ENCODE data around the gene UNG. TPM values are rescaled to one million over a fixed set of nuclear protein-coding genes. Genes with fewer than 3 reads are reported as not detected.

The UNG gene
- total and polyA plus RNA-seq, 9 donors: 13.5 to 34.2 (median 21.5) TPM

DNA sequence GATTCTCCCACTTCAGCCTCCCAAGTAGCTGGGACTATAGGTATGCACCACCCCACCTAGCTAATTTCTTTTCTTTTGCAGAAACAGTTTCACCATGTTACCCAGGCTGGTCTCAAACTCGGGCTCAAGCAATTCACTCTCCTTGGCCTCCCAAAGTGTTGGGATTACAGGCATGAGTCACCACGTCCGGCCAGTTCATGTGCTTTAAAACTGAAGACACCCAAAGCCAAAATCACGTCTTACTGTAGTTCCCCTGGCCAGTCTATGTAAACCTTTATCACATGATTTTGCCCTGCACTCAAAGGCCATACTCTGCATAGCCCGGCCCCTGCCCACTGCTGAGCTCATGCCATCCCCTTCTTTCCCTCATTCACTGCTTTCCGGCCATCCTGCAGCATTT lies 8.6 kb upstream of the UNG start:
- no peaks in the 10 kb centered on the region for H3K27me3 ChIP-seq
- intact Hi-C loops (cut with DNase I): no loop called here
- no peaks in the 10 kb centered on the region for H3K36me3 ChIP-seq
- H3K27ac ChIP-seq: no peak overlapping the region
- H3K4me3 ChIP-seq: no peak overlapping the region
- TF ChIP-seq POLR2A (IDR thresholded peaks at IDR 0.05) (no peak), EP300 (IDR thresholded peaks at IDR 0.05) (no peak)
- TF ChIP-seq, protein P1, sequence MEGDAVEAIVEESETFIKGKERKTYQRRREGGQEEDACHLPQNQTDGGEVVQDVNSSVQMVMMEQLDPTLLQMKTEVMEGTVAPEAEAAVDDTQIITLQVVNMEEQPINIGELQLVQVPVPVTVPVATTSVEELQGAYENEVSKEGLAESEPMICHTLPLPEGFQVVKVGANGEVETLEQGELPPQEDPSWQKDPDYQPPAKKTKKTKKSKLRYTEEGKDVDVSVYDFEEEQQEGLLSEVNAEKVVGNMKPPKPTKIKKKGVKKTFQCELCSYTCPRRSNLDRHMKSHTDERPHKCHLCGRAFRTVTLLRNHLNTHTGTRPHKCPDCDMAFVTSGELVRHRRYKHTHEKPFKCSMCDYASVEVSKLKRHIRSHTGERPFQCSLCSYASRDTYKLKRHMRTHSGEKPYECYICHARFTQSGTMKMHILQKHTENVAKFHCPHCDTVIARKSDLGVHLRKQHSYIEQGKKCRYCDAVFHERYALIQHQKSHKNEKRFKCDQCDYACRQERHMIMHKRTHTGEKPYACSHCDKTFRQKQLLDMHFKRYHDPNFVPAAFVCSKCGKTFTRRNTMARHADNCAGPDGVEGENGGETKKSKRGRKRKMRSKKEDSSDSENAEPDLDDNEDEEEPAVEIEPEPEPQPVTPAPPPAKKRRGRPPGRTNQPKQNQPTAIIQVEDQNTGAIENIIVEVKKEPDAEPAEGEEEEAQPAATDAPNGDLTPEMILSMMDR (IDR thresholded peaks at IDR 0.05): no peak
- peaks cover 3% of the 10 kb centered on the region for H3K4me1 ChIP-seq (ENCODE audit: insufficient read depth)
- 60 to 72% (median 68%) methylated on average over 6 of the region's 6 CpGs for WGBS, 3 donors
- no peaks in the 10 kb centered on the region for H3K9me3 ChIP-seq
- no peak for DNase-seq

DNA sequence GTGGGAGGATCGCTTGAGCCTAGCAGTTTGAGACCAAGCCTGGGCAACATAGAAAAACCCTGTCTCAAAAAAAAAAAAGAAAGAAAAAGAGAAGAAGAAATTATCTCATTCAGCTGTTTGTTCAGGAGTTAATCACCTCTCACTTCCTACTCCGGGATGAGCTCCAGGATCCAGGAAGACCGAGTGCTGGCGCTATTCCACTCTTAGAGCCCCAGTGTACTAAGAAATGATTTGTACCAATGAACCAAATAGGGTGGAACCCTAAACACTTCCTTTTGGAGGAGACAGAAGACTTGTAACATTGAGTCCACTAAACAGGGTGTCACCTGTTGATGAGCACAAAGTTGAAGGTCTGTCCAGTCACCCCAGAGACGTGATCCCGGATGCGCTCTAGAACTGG lies 7.7 kb upstream of the UNG start:
- Histone ChIP-seq H3K4me3 (no peak overlapping the region), H3K27me3 (no peaks in the 10 kb centered on the region), H3K27ac (no peak overlapping the region), H3K36me3 (no peaks in the 10 kb centered on the region), H3K9me3 (no peaks in the 10 kb centered on the region), H3K4me1 (ENCODE audit: insufficient read depth) (peaks cover 3% of the 10 kb centered on the region)
- TF ChIP-seq, protein P1 (IDR thresholded peaks at IDR 0.05): no peak
- TF ChIP-seq POLR2A (IDR thresholded peaks at IDR 0.05): no peak
- no peak for TF ChIP-seq EP300 (IDR thresholded peaks at IDR 0.05)
- 70 to 78% (median 76%) methylated on average over 7 of the region's 7 CpGs for WGBS, 3 donors
- no peak for DNase-seq
- intact Hi-C loops (cut with DNase I): loop anchor here (5.0 to 10.0 kb wide), 5 partner anchors 235 to 525 kb away; partner anchors contain the start of genes ISCU (in 1 of the 4), SART3 (in 1 of the 4) and SSH1 (in 1 of the 4)

DNA sequence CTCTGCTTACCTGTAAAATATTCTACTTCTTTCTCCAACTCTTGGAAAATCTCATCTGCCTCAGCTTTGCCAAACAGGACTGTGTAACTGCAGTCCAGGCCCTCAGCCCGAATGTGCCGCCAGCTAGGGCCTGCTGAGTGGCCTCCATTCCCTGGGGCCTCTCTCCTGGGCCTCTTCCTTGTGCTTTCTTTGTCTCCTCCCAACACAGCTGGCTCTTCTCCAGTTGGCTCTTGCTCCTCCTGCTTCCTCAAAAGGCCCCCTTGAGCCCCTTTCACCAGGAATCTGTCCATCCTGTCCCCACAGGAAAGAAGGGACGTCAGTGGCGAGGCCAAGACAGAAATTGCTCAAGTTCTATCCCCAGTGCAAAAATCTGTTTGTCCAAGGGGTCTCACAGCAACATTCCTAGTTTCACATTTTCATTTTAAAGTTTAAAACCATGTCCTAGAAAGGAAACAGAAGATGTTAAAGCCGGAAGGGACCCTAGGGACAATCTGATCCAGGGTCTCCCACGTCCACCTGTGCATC lies 4.8 kb upstream of the UNG start:
- no peak for DNase-seq
- intact Hi-C loops (cut with DNase I): loop anchor here (5.0 to 10.0 kb wide), 5 partner anchors 238 to 528 kb away; partner anchors contain the start of genes ISCU (in 1 of the 4), SART3 (in 1 of the 4) and SSH1 (in 1 of the 4)
- Histone ChIP-seq H3K27me3 (no peaks in the 10 kb centered on the region), H3K9me3 (no peaks in the 10 kb centered on the region), H3K27ac (peak overlapping the region in 1 of 2 donors; percentile 63), H3K36me3 (no peaks in the 10 kb centered on the region), H3K4me1 (ENCODE audit: insufficient read depth) (peaks cover 6% of the 10 kb centered on the region), H3K4me3 (peak overlapping the region; percentile 48)
- TF ChIP-seq, protein P1 (IDR thresholded peaks at IDR 0.05): no peak
- TF ChIP-seq EP300 (IDR thresholded peaks at IDR 0.05) (no peak), POLR2A (IDR thresholded peaks at IDR 0.05) (no peak)
- 38 to 47% (median 44%) methylated on average over 6 of the region's 6 CpGs for WGBS, 3 donors

DNA sequence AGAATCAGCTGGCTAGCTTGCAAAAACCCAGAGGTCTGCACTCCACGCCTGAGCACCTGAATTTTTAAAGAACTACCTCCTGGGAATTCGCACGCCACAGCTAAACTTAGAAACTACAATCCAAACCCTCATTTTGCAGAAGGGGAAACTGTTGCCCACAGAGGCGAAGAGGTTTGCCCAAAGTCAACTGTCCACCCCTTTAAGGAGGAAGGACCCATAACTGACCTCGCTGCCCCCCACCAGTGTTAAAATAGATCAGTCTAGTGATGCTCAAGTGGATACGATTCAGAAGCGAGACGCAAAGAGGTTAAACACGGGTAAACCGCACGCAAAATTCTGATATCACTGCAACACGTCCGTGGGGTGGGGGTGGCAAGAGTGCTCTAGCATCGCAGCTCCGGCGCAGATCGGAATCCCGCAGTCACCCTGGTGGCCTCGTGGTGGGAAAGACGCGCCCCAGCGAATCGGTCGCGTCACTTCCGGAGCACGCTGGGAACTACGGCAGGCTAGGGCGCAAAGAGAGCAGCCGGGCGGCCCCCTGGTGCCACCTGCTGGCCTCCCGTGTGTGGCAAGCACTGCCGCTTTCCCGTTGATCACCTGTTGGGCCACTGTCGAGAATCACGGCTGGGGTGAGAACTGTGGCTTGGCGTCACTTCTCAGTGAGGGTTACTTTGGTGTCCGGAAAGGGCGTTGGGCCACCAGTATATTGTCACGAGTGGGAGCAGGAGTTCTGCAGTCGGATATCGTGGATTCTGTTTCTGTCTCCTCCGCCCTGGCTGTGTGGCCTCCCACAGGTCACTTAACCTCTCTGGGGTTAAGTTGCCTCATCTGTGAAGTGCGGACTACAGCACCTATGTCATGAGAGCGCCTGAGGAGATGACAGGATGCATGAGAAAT lies 4.1 kb upstream of the UNG start, which contains the start of gene ALKBH2:
Gene ALKBH2 (minus strand): TSS at position 451 of the 897 bp plus-strand sequence. CDS start 686 bp downstream, outside the sequence.
- H3K4me3 ChIP-seq: peak within 1 kb of the TSS; percentile 48
- DNase-seq: peak; percentile 89 to 95 (median 93)
- H3K9me3 ChIP-seq: no peaks in the 10 kb centered on the region
- WGBS, 3 donors: 2 to 4% (median 3%) methylated on average over 45 of the region's 45 CpGs
- peak within 1 kb of the TSS in 1 of 2 donors; percentile 63 for H3K27ac ChIP-seq
- intact Hi-C loops (cut with DNase I): loop anchor here (5.0 to 10.0 kb wide), 5 partner anchors 238 to 528 kb away; partner anchors contain the start of genes ISCU (in 1 of the 4), SART3 (in 1 of the 4) and SSH1 (in 1 of the 4)
- TF ChIP-seq, protein P1 (IDR thresholded peaks at IDR 0.05): peak; percentile 96 to 98 (median 97)
- TF ChIP-seq POLR2A (IDR thresholded peaks at IDR 0.05) (peak; percentile 27), EP300 (IDR thresholded peaks at IDR 0.05) (peak; percentile 79)
- H3K36me3 ChIP-seq: no peaks in the 10 kb centered on the region
- H3K4me1 ChIP-seq (ENCODE audit: insufficient read depth): peaks cover 7% of the 10 kb centered on the region
- H3K27me3 ChIP-seq: no peaks in the 10 kb centered on the region

Data from ovary (tissue), 9 donors.